Measurements from ENCODE around the gene KCNQ5. TPM values are rescaled to one million over a fixed set of nuclear protein-coding genes. Genes with fewer than 3 reads are reported as not detected.
"Not testable (repeated sequence)": the region's sequence is repeated elsewhere in the genome, so short reads cannot be mapped to it uniquely, and the experiment has no call there.

Gene KCNQ5
- total RNA-seq (2014; rRNA removed; shearing (Covaris generic); ENCODE audit: low replicate concordance): 0.27 and 0.52 TPM in 2 replicates

- DNase-seq (ENCODE audit: low read depth): no peak
- in situ Hi-C loops (cut with HindIII; ENCODE audit: low pct_unique_long_range_greater_than_20kb, low sequenced_read_pairs): loop anchor here (25.0 kb wide), 1 partner anchor 516 kb away; no protein-coding TSS in a partner anchor
Measured at GRCh38 chr6:72621291-72622093, at the start of gene KCNQ5. TSS of gene KCNQ5 (plus strand) at chr6:72622064.

DNA sequence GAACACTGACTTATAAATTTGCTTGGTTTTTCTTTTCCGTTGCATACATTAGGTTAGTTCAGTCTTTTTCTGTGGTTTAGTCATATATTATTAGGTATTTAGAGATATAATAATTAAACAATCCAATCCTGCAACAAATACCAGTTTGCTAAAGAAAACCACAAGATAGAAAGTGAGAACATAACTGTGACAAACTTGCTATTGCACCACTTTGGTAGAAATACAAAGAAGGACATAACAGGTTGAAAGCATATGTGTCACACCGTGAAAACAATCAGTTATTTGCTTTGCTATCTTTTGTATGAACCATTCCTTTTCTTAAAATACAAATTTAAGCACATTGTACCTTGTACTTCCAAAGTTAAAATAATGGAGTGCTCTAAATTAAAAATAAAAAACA is 42.0 kb upstream of the KCNQ5 start:
- DNase-seq (ENCODE audit: low read depth): no peak
- in situ Hi-C loops (cut with HindIII; ENCODE audit: low pct_unique_long_range_greater_than_20kb, low sequenced_read_pairs): no loop called here

DNA sequence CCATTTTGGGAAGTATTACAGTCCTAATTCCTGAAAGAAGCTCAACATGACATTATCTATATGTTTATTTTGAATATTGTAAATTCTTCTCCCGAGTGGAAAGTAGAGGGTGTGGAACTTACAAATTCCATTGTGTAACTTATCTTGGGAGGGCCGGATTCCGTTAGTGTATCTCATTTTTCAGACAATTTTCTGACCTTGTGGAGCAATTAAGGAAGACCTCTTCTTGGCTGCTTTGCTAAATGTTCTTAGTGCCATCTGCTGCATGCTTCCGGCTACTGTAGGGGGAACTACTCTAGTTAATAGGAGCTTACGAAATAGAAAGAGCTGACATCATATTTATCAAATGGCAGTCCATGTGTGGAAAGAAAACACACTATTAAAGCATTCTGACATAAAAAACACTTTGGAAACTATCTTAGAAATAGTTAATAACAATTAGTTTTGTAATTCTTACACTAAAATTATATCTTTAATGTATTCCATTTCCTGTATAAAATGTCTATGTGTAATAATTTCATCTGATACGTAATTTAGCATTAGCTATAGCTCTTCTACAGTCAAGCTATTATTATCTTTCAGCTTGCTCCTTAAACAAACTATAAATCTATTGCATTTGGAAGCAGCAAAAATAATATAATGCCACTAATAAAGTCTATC is 41.5 kb upstream of the KCNQ5 start:
- DNase-seq (ENCODE audit: low read depth): peak; percentile 3
- in situ Hi-C loops (cut with HindIII; ENCODE audit: low pct_unique_long_range_greater_than_20kb, low sequenced_read_pairs): no loop called here

DNA sequence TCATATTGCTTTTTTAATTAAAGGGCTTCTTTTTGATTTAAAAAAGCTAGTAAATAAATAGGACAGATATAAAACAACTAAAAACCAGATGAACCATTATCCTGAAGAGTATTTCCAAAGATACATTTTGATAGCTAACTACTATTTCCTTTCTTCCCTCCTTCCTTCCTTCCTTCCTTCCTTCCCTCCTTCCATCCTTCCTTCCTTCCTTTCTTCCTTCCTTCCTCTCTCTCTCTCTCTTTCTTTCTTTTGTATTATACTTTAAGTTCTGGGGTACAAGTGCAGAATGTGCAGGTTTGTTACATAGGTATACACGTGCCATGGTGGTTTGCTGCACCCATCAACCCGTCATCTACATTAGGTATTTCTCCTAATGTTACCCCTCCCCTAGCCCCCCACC is 40.9 kb upstream of the KCNQ5 start:
- in situ Hi-C loops (cut with HindIII; ENCODE audit: low pct_unique_long_range_greater_than_20kb, low sequenced_read_pairs); DNase-seq (ENCODE audit: low read depth): not testable (repeated sequence)

- in situ Hi-C loops (cut with HindIII; ENCODE audit: low pct_unique_long_range_greater_than_20kb, low sequenced_read_pairs): no loop called here
- no peak for DNase-seq (ENCODE audit: low read depth)
Measured at GRCh38 chr6:72588155-72588554, 33.7 kb upstream of the KCNQ5 start.

- in situ Hi-C loops (cut with HindIII; ENCODE audit: low pct_unique_long_range_greater_than_20kb, low sequenced_read_pairs): no loop called here
- DNase-seq (ENCODE audit: low read depth): no peak
Measured at GRCh38 chr6:72589096-72589495, 32.8 kb upstream of the KCNQ5 start.

DNA sequence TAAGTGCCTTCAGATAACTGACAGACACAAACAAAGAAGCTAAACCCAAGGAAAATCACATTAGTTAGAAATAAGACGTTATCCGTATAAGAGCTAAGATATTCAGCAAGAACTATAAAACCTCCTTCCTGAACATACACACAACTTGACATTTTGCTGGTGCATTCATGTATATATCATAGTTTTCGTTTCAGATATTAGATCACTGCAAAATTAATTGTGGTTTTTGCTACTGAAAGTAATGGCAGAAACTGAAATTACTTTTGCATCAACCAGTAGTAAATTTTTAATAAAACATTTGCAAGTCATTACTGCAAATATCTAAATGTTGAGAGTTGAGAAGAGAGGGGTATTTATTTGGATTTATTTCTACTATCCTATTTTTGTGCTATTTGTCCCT is 26.1 kb upstream of the KCNQ5 start:
- in situ Hi-C loops (cut with HindIII; ENCODE audit: low pct_unique_long_range_greater_than_20kb, low sequenced_read_pairs): no loop called here
- DNase-seq (ENCODE audit: low read depth): no peak

- no peak for DNase-seq (ENCODE audit: low read depth)
- in situ Hi-C loops (cut with HindIII; ENCODE audit: low pct_unique_long_range_greater_than_20kb, low sequenced_read_pairs): loop anchor here (25.0 kb wide), 1 partner anchor 521 kb away; no protein-coding TSS in a partner anchor
Measured at GRCh38 chr6:72616406-72617015, 5.4 kb upstream of the KCNQ5 start.

DNA sequence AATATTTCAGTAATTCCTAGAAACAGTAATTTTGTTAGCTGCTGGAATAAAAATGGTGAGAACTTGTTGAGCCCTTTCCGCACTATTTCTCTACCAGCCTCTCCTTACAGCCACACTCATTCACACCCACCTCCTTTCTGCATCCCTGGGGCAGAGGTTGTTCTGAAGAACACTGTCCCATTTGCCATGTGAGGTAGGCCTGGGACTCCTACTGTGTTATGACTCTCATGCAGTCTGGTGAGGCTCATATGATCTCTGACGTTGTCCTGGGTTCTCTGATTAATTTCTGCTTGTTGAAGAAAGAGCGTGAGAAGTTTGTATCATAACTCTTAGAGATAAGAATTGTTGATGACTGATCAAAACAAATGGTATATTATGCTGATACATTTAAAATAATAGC is 4.1 kb upstream of the KCNQ5 start:
- in situ Hi-C loops (cut with HindIII; ENCODE audit: low pct_unique_long_range_greater_than_20kb, low sequenced_read_pairs): loop anchor here (25.0 kb wide), 1 partner anchor 520 kb away; no protein-coding TSS in a partner anchor
- DNase-seq (ENCODE audit: low read depth): no peak

DNA sequence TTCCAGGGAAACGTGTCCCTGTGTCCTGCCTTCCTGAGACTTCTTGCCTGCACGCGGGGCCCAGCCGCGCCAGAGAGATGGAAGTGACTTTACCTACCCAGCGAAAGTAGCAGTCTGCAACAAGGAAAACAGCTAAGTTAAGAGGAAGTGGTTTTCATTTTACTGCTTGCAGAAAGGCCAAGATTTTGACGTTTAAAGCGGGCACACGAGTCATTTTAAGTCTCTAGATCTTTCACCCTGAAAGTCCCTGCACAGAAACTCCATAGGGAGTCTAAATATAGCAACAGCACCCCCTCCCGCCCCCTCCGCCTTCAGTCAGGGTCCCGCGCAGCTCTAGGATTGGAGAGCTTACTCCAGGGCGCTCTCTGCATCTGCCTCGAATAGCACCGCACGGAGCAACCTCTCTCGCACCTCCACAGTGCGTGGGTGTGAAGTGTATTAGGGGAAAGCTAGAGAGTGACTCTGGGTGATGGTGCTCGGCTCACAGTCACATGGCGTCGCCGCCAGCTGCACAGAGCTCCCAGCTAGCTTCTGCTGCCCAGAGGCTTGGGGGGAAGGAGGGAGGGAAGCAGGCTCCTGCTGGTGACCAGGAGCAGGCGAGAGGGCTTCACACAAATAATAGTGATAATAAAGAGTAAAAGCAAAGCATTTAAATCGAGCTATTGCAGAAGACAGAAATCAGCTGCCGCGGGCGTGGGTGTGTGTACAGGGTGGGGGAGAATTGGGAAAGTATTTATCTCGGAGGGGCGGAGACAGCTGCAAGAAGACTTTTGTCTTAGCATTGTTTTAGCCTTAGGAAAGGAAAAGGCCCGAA is 1.8 kb upstream of the KCNQ5 start:
- in situ Hi-C loops (cut with HindIII; ENCODE audit: low pct_unique_long_range_greater_than_20kb, low sequenced_read_pairs): loop anchor here (25.0 kb wide), 1 partner anchor 517 kb away; no protein-coding TSS in a partner anchor
- DNase-seq (ENCODE audit: low read depth): no peak

DNA sequence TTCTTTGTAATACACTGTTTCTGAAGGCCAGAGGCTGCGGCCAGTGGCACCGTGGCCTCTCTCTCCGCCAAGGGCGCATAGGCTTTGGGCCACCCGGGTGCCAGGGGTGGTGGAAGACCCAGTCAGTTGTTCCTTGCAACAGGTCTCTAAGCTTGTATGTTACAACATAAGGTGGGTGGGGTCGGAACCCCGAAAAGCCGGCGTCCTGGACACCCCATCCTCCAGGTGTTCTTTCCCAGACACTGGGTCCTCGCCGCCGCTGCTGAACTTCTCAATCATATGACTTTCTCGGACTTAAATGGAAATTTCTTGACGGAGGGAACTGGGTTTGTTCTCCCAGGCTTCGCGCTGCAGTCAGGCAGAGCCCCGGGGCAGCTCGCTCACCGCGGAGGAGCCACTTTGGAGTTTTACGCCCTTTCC is 983 bp upstream of the KCNQ5 start:
- in situ Hi-C loops (cut with HindIII; ENCODE audit: low pct_unique_long_range_greater_than_20kb, low sequenced_read_pairs): loop anchor here (25.0 kb wide), 1 partner anchor 516 kb away; no protein-coding TSS in a partner anchor

DNA sequence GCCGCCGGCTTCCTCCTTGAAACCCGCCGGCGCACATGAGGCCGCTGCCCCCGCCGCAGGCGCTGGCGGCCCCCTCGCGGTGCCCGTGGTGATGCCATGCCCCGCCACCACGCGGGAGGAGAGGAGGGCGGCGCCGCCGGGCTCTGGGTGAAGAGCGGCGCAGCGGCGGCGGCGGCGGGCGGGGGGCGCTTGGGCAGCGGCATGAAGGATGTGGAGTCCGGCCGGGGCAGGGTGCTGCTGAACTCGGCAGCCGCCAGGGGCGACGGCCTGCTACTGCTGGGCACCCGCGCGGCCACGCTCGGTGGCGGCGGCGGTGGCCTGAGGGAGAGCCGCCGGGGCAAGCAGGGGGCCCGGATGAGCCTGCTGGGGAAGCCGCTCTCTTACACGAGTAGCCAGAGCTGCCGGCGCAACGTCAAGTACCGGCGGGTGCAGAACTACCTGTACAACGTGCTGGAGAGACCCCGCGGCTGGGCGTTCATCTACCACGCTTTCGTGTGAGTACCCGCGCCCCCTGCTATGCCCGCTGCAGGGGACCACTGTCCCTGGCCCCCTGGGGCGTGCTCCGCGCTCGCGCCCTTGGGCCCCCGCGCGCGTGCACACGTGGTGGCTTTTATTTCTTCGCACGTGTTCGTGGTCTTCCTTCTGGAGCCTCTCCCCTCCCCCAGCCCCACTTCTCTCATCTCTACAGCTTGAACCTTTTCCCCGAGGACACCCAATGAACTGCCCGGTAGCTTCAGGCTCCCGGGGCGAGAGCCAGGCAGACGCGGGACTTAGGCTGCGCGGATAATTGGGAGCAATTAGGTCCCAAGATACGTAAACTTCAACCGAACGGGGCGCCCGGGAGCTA is 453 bp downstream of the KCNQ5 start:
- in situ Hi-C loops (cut with HindIII; ENCODE audit: low pct_unique_long_range_greater_than_20kb, low sequenced_read_pairs): loop anchor here (25.0 kb wide), 1 partner anchor 515 kb away; no protein-coding TSS in a partner anchor
- DNase-seq (ENCODE audit: low read depth): peak; percentile 69

More for the DNA sequence above, 983 bp upstream of the KCNQ5 start:
- no peak for DNase-seq (ENCODE audit: low read depth)

DNA sequence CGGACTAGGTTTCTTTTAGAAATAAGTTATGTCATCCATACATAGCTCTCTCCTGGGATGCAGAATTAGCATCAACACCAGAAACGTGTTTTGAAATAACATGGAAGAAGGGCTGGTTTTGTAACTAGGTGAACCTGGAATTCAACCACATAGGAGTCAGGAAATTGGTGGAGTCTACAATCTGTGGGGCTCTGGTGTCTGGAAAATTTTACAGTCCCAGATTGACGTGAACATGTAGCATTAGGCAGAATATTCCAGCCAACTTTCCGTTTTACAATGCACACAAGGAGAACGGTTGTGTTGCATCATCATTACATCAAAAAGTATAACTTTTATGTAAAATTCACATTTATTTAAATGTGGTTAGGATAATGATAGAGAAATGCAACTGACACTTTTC is 1.9 kb downstream of the KCNQ5 start:
- in situ Hi-C loops (cut with HindIII; ENCODE audit: low pct_unique_long_range_greater_than_20kb, low sequenced_read_pairs): loop anchor here (25.0 kb wide), 1 partner anchor 513 kb away; no protein-coding TSS in a partner anchor
- no peak for DNase-seq (ENCODE audit: low read depth)

DNA sequence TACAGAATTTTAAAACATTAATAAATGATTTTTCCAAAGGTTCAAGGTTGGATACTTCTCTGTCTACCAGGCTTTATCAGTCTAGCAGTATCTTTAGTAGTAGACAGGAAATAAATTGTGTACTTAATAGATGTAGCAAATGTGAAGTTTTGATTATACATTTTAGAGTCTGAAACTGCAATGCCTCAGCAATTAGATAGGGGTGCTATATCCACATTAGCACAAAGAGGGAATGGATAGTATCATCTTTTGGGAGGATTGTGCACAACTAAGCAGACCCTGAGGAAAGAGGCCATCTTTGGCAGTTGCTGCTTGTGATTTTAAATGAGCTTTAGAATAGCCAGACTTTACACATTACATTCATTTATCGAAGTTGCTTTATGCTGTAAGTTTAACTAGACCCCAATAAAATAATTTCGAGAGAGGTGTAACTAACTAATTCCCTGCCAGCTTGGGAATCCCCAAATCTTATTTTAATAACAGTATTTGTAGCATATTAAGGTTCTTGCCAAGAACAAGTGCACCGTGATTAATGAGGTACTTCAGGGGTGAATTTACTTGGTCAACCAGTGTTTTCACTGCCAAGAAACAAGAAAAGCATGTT is 2.8 kb downstream of the KCNQ5 start:
- DNase-seq (ENCODE audit: low read depth): peak; percentile 16
- in situ Hi-C loops (cut with HindIII; ENCODE audit: low pct_unique_long_range_greater_than_20kb, low sequenced_read_pairs): loop anchor here (25.0 kb wide), 1 partner anchor 513 kb away; no protein-coding TSS in a partner anchor

- in situ Hi-C loops (cut with HindIII; ENCODE audit: low pct_unique_long_range_greater_than_20kb, low sequenced_read_pairs): no loop called here
- DNase-seq (ENCODE audit: low read depth): no peak
Measured at GRCh38 chr6:72626126-72626525, 4.3 kb downstream of the KCNQ5 start.

DNA sequence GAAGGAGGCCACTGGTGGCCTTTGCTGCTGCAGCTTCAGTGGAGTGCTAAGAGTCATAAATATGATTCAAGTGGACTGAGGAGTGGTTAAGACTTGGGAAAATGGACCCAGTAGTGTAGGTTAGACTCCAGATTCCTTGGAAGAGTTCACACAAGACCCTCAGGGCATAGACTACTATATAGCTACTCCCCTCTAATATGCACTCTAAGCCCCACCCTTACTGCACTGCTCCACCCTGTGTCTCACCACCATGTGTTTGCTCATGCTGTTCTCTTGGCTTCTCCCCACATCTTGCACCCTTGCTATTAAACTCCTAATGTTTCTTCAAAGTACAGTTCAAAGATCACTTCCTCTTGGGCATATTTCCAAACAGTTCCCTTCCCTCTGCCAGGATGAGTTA is 5.7 kb downstream of the KCNQ5 start:
- DNase-seq (ENCODE audit: low read depth): no peak
- in situ Hi-C loops (cut with HindIII; ENCODE audit: low pct_unique_long_range_greater_than_20kb, low sequenced_read_pairs): no loop called here

GRCh38 chr6:72631480-72631879 is 9.6 kb downstream of the KCNQ5 start:
- DNase-seq (ENCODE audit: low read depth): no peak
- in situ Hi-C loops (cut with HindIII; ENCODE audit: low pct_unique_long_range_greater_than_20kb, low sequenced_read_pairs): no loop called here

Data from Caki2 (cell line).